ENCODE data around the gene OR6T1.

DNA sequence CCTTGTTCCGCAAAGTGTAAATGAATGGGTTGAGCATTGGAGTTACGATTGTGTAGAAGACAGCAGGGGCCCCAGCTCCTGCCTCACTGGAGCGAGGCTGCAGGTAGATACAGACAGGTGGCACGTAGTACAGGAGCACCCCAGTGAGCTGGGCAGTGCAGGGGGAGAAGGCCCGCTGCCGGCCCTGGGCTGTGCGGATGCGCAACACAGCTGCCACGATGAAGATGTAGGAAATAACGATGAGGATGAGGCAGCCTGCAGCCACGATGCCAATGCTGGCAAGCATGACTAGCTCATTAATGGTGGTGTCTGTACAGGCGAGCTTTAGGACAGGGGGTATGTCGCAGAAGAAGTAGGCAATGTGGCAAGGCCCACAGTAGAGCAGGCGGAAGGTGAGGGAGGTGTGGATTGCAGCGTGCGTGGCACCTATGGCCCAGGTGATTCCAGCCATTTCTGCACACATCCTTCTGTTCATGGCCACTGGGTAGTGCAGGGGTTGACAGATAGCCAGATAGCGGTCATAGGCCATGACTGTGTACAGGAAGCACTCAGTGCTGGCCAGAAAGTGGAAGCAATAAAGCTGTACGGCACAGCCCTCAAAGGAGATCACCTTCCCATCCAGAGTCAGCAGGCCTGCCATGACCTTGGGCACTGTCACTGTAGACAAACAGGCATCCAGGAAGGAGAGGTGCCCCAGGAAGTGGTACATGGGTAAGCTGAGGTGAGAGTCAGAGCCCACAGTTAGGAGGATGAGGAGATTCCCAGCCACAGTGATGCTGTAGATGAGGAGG is 33.3 kb upstream of the OR6T1 start:
- TF ChIP-seq CTCF (IDR thresholded peaks at IDR 0.05) = no peak
- TF ChIP-seq POLR2A (IDR thresholded peaks at IDR 0.05) = no peak

All from heart left ventricle (tissue), 13 donors.